CD4-positive, alpha-beta T cell (primary cell): ENCODE data around the gene TM4SF1. TPM values are rescaled to one million over a fixed set of nuclear protein-coding genes. Genes with fewer than 3 reads are reported as not detected.

Source experiments
- ATAC-seq: fragments of 200-7000 bp; cut with Tn5 transposase; one replicate; pipeline ENCODE4 v1.10.0; 2022; ENCODE audit warnings: mild to moderate bottlenecking; ENCODE audit not compliant: poor library complexity
- CTCF ChIA-PET: fragments of 350-600 bp; sonication (Branson Sonifier 250); formaldehyde crosslinking; loops from one replicate; lab custom pipeline; 2021; ENCODE audit warnings: antibody characterized with exemption, inconsistent platforms; lab: Charles Lee
- POLR2A ChIA-PET: fragments of 350-600 bp; sonication (Branson Sonifier 250); formaldehyde crosslinking; loops from one replicate; lab custom pipeline; 2021; ENCODE audit warnings: antibody characterized with exemption, inconsistent platforms; lab: Charles Lee
- DNase-seq, 14 experiments: peaks; one replicate each; pipeline ENCODE4 v3.0.0-alpha.2; 2013 to 2020; ENCODE audit warnings: mixed read lengths in 2 of 14
- H3K27ac ChIP-seq, 2 donors: one replicate each; pipeline versions ENCODE4 v1.5.1 to v1.7.0; 2013; ENCODE audit warnings: low read length in 2 of 2, low read depth in 1 of 2, mild to moderate bottlenecking in 1 of 2
- H3K27me3 ChIP-seq, 2 experiments: 1 replicate in 1 of 2; 2 replicates in 1 of 2; pipeline versions ENCODE4 v1.6.1 to v1.7.0; 2013; ENCODE audit warnings: low read length in 2 of 2, control low read depth in 1 of 2, mild to moderate bottlenecking in 1 of 2, moderate library complexity in 1 of 2; ENCODE audit not compliant: insufficient read depth in 2 of 2, control insufficient read depth in 1 of 2
- H3K36me3 ChIP-seq: one replicate; pipeline ENCODE4 v1.6.1; 2013; ENCODE audit warnings: low read length, control low read depth; ENCODE audit not compliant: insufficient read depth
- H3K4me1 ChIP-seq: one replicate; pipeline ENCODE4 v1.6.1; 2013; ENCODE audit warnings: low read length, control low read depth; ENCODE audit not compliant: insufficient read depth
- H3K4me3 ChIP-seq: one replicate; pipeline ENCODE4 v1.5.1; 2013; ENCODE audit warnings: mild to moderate bottlenecking, low read length, moderate library complexity
- H3K9me3 ChIP-seq, 2 experiments: 1 replicate in 1 of 2; 2 replicates in 1 of 2; pipeline versions ENCODE4 v1.6.1 to v1.7.0; 2013; ENCODE audit warnings: low read length in 2 of 2, mild to moderate bottlenecking in 2 of 2, control low read depth in 1 of 2, moderate library complexity in 1 of 2; ENCODE audit not compliant: control insufficient read depth in 1 of 2, insufficient read depth in 1 of 2
- H3K27ac Mint-ChIP-seq: one replicate; pipeline ENCODE4 v1.8.0; 2020; ENCODE audit warnings: mixed read lengths
- H3K27me3 Mint-ChIP-seq: one replicate; pipeline ENCODE4 v1.8.0; 2021; ENCODE audit warnings: mixed read lengths
- H3K36me3 Mint-ChIP-seq: one replicate; pipeline ENCODE4 v1.8.0; 2021; ENCODE audit warnings: low read depth, mixed read lengths
- H3K4me1 Mint-ChIP-seq: one replicate; pipeline ENCODE4 v1.8.0; 2021; ENCODE audit warnings: low read depth, mixed read lengths
- H3K4me3 Mint-ChIP-seq: one replicate; pipeline ENCODE4 v1.8.0; 2020; ENCODE audit warnings: mild to moderate bottlenecking, mixed read lengths
- H3K9me3 Mint-ChIP-seq: one replicate; pipeline ENCODE4 v1.8.0; 2020; ENCODE audit warnings: mixed read lengths
- CTCF ChIP-seq: fragments of 200-600 bp; IDR thresholded peaks from one replicate; pipeline ENCODE4 v1.8.0; 2022; ENCODE audit warnings: antibody characterized with exemption, mild to moderate bottlenecking
- intact Hi-C, 2 experiments: fragments of 100-400 bp; cut with DNase I in 1 of 2; cut with micrococcal nuclease in 1 of 2; formaldehyde crosslinking; loops; one replicate each; pipeline versions ENCODE4 v1.15.1 to v1.9.0; 2023 to 2025; cut with DNase I, micrococcal nuclease
- total RNA-seq, 174 experiments: library from RNA in 2 of 174; stranded (reverse) in 2 of 174; gene quantifications; one replicate each; pipeline ENCODE4 v1.2.3 and lab custom pipeline; 2021 to 2026

Gene TM4SF1
- total RNA-seq, 2 experiments from 2014 or later = not detected

GRCh38 chr3:149368674-149369497 lies 8.6 kb downstream of the TM4SF1 start:
- CTCF ChIA-PET = no interaction called here

GRCh38 chr3:149368201-149368673 lies 9.2 kb downstream of the TM4SF1 start:
- POLR2A ChIA-PET = no interaction called here
- Histone ChIP-seq H3K4me1 (no peaks in the 10 kb centered on the region), H3K36me3 (no peaks in the 10 kb centered on the region), H3K27me3 (peaks cover under 1 to 5% of the 10 kb centered on the region in 2 experiments), H3K4me3 (no peak overlapping the region), H3K27ac (no peak overlapping the region), H3K9me3 (no peaks in the 10 kb centered on the region)
- Mint-ChIP-seq H3K27me3 (peaks cover 14% of the 10 kb centered on the region), H3K9me3 (no peaks in the 10 kb centered on the region), H3K27ac (no peak overlapping the region), H3K4me1 (no peaks in the 10 kb centered on the region), H3K36me3 (no peaks in the 10 kb centered on the region), H3K4me3 (no peak overlapping the region)
- no peak for TF ChIP-seq CTCF
- intact Hi-C loops = no loop called here
- DNase-seq (no peak), ATAC-seq (no peak)
- CTCF ChIA-PET = no interaction called here

More at GRCh38 chr3:149368674-149369497, 8.6 kb downstream of the TM4SF1 start:
- Mint-ChIP-seq H3K4me3 (no peak overlapping the region), H3K9me3 (no peaks in the 10 kb centered on the region), H3K4me1 (no peaks in the 10 kb centered on the region), H3K27ac (no peak overlapping the region), H3K36me3 (no peaks in the 10 kb centered on the region), H3K27me3 (peaks cover 14% of the 10 kb centered on the region)
- Histone ChIP-seq H3K36me3 (no peaks in the 10 kb centered on the region), H3K27me3 (peaks cover 0 to 5% of the 10 kb centered on the region in 2 experiments), H3K4me3 (no peak overlapping the region), H3K4me1 (no peaks in the 10 kb centered on the region), H3K27ac (no peak overlapping the region), H3K9me3 (no peaks in the 10 kb centered on the region)
- no peak for TF ChIP-seq CTCF
- intact Hi-C loops = no loop called here
- POLR2A ChIA-PET = no interaction called here
- DNase-seq = no peak
- no peak for ATAC-seq

- intact Hi-C loops = no loop called here
- POLR2A ChIA-PET = no interaction called here
- no peaks in the 10 kb centered on the region for H3K36me3 Mint-ChIP-seq
- Histone ChIP-seq H3K4me3 (no peak overlapping the region), H3K4me1 (no peaks in the 10 kb centered on the region), H3K36me3 (no peaks in the 10 kb centered on the region), H3K9me3 (no peaks in the 10 kb centered on the region), H3K27me3 (peaks cover 3 to 5% of the 10 kb centered on the region in 2 experiments), H3K27ac (no peak overlapping the region)
- H3K9me3 Mint-ChIP-seq = no peaks in the 10 kb centered on the region
- H3K4me3 Mint-ChIP-seq = no peak overlapping the region
- H3K27me3 Mint-ChIP-seq = peaks cover 12% of the 10 kb centered on the region
- DNase-seq (no peak), ATAC-seq (no peak)
- TF ChIP-seq CTCF = no peak
- H3K27ac Mint-ChIP-seq = no peak overlapping the region
- CTCF ChIA-PET = no interaction called here
- no peaks in the 10 kb centered on the region for H3K4me1 Mint-ChIP-seq
Observed at GRCh38 chr3:149366941-149367840, 10.3 kb downstream of the TM4SF1 start.
